SIG-M5 (cell line): ENCODE measurements around the gene MRPL41.
"Not testable (repeated sequence)": the region's sequence is repeated elsewhere in the genome, so short reads cannot be mapped to it uniquely, and the experiment has no call there.

ENCODE experiments used
- DNase-seq: peaks from one replicate; lab custom pipeline; 2025; lab: John Stamatoyannopoulos, UW

Gene MRPL41

GRCh38 chr9:137553654-137554053 lies 2.0 kb downstream of the MRPL41 start:
- DNase-seq: not testable (repeated sequence)

GRCh38 chr9:137554349-137554748 lies 2.7 kb downstream of the MRPL41 start:
- DNase-seq: no peak

- DNase-seq: no peak
Measured at GRCh38 chr9:137555179-137555578, 3.5 kb downstream of the MRPL41 start.

- DNase-seq: no peak
Measured at GRCh38 chr9:137556069-137556838, 4.6 kb downstream of the MRPL41 start.

GRCh38 chr9:137558127-137558526 lies 6.4 kb downstream of the MRPL41 start:
- DNase-seq: no peak

- DNase-seq: no peak
Measured at GRCh38 chr9:137564134-137564533, 12.5 kb downstream of the MRPL41 start.

GRCh38 chr9:137564817-137565411 lies 13.2 kb downstream of the MRPL41 start:
- DNase-seq: no peak

- DNase-seq: not testable (repeated sequence)
Measured at GRCh38 chr9:137568445-137568844, 16.8 kb downstream of the MRPL41 start.

- DNase-seq: no peak
Measured at GRCh38 chr9:137569609-137570203, 18.0 kb downstream of the MRPL41 start.

- no peak for DNase-seq
Measured at GRCh38 chr9:137570566-137570965, 18.9 kb downstream of the MRPL41 start.

- no peak for DNase-seq
Measured at GRCh38 chr9:137574192-137574591, 22.5 kb downstream of the MRPL41 start.

GRCh38 chr9:137575364-137575715 lies 23.7 kb downstream of the MRPL41 start:
- no peak for DNase-seq

GRCh38 chr9:137575716-137576411 lies 24.2 kb downstream of the MRPL41 start:
- DNase-seq: no peak

GRCh38 chr9:137578518-137579258 lies 27.0 kb downstream of the MRPL41 start, which contains the start of gene DPH7:
Gene DPH7 (minus strand): TSS chr9:137578925. CDS start chr9:137578777, 148 bp downstream.
- no peak for DNase-seq

- no peak for DNase-seq
Measured at GRCh38 chr9:137579259-137579604, 27.6 kb downstream of the MRPL41 start.

GRCh38 chr9:137580209-137580953 lies 28.7 kb downstream of the MRPL41 start:
- no peak for DNase-seq

- DNase-seq: no peak
Measured at GRCh38 chr9:137580954-137581322, 29.3 kb downstream of the MRPL41 start.

GRCh38 chr9:137581361-137582285 lies 29.9 kb downstream of the MRPL41 start:
- DNase-seq: no peak

- no peak for DNase-seq
Measured at GRCh38 chr9:137582286-137582860, 30.7 kb downstream of the MRPL41 start.

- DNase-seq: no peak
Measured at GRCh38 chr9:137583347-137583746, 31.7 kb downstream of the MRPL41 start.
